Hepatocyte (in vitro differentiated cells): ENCODE results near the gene IL9R.
"Not testable (repeated sequence)": the region's sequence is repeated elsewhere in the genome, so short reads cannot be mapped to it uniquely, and the experiment has no call there.

ENCODE experiments used
- EZH2 ChIP-seq: fragments of 200-600 bp; sonication (generic); IDR thresholded peaks from 2 replicates; pipeline ENCODE4 v1.6.1; 2016; ENCODE audit warnings: antibody characterized with exemption, mild to moderate bottlenecking, borderline replicate concordance
- EZH2phosphoT487 ChIP-seq: fragments of 200-600 bp; sonication (generic); IDR thresholded peaks from one replicate; pipeline ENCODE4 v1.6.1; 2018; ENCODE audit warnings: antibody characterized with exemption, mild to moderate bottlenecking, low read depth, moderate library complexity; ENCODE audit not compliant: unreplicated experiment, severe bottlenecking
- TF ChIP-seq, protein P1 (sequence below): fragments of 200-600 bp; sonication (generic); IDR thresholded peaks from 2 replicates; pipeline ENCODE4 v1.5.1; 2016; ENCODE audit warnings: antibody characterized with exemption, mild to moderate bottlenecking; ENCODE audit not compliant: poor library complexity

DNA sequence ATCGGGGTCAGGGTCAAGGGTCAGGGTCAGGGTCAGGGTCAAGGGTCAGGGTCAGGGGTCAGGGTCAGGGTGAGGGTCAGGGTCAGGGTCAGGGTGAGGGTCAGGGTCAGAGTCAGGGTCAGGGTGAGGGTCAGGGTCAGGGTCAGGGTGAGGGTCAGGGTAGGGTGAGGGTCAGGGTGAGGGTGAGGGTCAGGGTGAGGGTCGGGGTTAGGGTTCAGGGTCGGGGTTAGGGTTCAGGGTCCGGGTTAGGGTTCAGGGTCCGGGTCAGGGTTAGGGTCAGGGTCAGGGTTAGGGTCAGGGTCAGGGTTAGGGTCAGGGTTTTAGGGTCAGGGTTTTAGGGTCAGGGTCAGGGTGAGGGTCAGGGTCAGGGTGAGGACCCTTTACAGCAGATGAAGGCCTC is 22.4 kb downstream of the IL9R start:
- TF ChIP-seq EZH2, EZH2phosphoT487: not testable (repeated sequence)
- TF ChIP-seq, protein P1, sequence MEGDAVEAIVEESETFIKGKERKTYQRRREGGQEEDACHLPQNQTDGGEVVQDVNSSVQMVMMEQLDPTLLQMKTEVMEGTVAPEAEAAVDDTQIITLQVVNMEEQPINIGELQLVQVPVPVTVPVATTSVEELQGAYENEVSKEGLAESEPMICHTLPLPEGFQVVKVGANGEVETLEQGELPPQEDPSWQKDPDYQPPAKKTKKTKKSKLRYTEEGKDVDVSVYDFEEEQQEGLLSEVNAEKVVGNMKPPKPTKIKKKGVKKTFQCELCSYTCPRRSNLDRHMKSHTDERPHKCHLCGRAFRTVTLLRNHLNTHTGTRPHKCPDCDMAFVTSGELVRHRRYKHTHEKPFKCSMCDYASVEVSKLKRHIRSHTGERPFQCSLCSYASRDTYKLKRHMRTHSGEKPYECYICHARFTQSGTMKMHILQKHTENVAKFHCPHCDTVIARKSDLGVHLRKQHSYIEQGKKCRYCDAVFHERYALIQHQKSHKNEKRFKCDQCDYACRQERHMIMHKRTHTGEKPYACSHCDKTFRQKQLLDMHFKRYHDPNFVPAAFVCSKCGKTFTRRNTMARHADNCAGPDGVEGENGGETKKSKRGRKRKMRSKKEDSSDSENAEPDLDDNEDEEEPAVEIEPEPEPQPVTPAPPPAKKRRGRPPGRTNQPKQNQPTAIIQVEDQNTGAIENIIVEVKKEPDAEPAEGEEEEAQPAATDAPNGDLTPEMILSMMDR = not testable (repeated sequence)
